Thoracic aorta (tissue), 2 donors: ENCODE results near the gene NOVA2. TPM values are rescaled to one million over a fixed set of nuclear protein-coding genes. Genes with fewer than 3 reads are reported as not detected.

ENCODE experiments used
- ATAC-seq: fragments of 150-250 bp; one replicate; pipeline ENCODE4 v1.8.0; 2017; ENCODE audit warnings: low read depth; ENCODE audit not compliant: insufficient number of reproducible peaks, low FRiP score
- DNase-seq: peaks from one replicate; pipeline ENCODE4 v3.0.0-alpha.2; 2020; ENCODE audit warnings: low spot score
- H3K27ac ChIP-seq, 2 donors: fragments of 200-600 bp; sonication (generic); 1 replicate in 1 of 2; 2 replicates in 1 of 2; pipeline ENCODE4 v1.5.1; 2016; ENCODE audit warnings: mild to moderate bottlenecking in 2 of 2, moderate library complexity in 2 of 2
- H3K27me3 ChIP-seq: fragments of 200-600 bp; sonication (generic); replicated peaks from 2 replicates; pipeline ENCODE4 v1.6.0; 2016; ENCODE audit warnings: mild to moderate bottlenecking; ENCODE audit not compliant: insufficient read depth
- H3K36me3 ChIP-seq: fragments of 200-600 bp; sonication (generic); one replicate; pipeline ENCODE4 v1.5.1; 2016
- H3K4me1 ChIP-seq, 2 donors: fragments of 200-600 bp; sonication (generic); 1 replicate in 1 of 2; 2 replicates in 1 of 2; pipeline versions ENCODE4 v1.5.1 to v1.6.0; 2016; ENCODE audit warnings: low read depth in 2 of 2, mild to moderate bottlenecking in 1 of 2; ENCODE audit not compliant: control insufficient read depth in 1 of 2
- H3K4me3 ChIP-seq: fragments of 200-600 bp; sonication (generic); 2 replicates; pipeline ENCODE4 v1.5.1; 2016; ENCODE audit warnings: mild to moderate bottlenecking
- H3K9me3 ChIP-seq: fragments of 200-600 bp; sonication (generic); 2 replicates; pipeline ENCODE4 v1.5.1; 2016
- total RNA-seq, 2 donors: library from RNA; depleted of rRNA; stranded (reverse); fragments of >200 nt; gene quantifications; one replicate each; pipeline versions ENCODE4 v1.1.0 to v1.2.3, GENCODE V29; 2016
- TF ChIP-seq, protein P1 (sequence below): fragments of 200-600 bp; sonication (generic); IDR thresholded peaks from one replicate; pipeline ENCODE4 v1.5.1; 2019; ENCODE audit warnings: antibody characterized with exemption

The NOVA2 gene
- total RNA-seq, 2 donors from 2014 or later: 2.6 to 6.4 TPM

DNA sequence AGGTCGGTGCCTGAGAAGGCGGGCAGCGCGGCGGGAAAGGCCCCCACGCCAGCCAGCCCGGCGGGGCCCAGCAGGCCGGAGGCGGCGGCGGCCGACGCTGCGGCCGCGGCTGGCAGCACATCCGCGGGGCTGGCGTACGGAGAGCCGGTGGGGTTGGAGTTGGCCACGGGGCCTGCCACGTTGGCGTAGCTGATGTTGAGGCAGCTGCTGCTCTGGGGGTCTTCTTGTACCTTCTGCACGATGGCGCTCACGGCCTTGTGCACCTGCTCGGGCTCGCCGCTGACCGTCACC is 33.2 kb downstream of the NOVA2 start:
- Histone ChIP-seq H3K4me3 (peak overlapping the region; percentile 43), H3K27me3 (no peaks in the 10 kb centered on the region), H3K9me3 (no peaks in the 10 kb centered on the region), H3K27ac (no peak overlapping the region), H3K36me3 (no peaks in the 10 kb centered on the region), H3K4me1 (no peaks in the 10 kb centered on the region)
- no peak for DNase-seq
- ATAC-seq: no peak
- TF ChIP-seq, protein P1, sequence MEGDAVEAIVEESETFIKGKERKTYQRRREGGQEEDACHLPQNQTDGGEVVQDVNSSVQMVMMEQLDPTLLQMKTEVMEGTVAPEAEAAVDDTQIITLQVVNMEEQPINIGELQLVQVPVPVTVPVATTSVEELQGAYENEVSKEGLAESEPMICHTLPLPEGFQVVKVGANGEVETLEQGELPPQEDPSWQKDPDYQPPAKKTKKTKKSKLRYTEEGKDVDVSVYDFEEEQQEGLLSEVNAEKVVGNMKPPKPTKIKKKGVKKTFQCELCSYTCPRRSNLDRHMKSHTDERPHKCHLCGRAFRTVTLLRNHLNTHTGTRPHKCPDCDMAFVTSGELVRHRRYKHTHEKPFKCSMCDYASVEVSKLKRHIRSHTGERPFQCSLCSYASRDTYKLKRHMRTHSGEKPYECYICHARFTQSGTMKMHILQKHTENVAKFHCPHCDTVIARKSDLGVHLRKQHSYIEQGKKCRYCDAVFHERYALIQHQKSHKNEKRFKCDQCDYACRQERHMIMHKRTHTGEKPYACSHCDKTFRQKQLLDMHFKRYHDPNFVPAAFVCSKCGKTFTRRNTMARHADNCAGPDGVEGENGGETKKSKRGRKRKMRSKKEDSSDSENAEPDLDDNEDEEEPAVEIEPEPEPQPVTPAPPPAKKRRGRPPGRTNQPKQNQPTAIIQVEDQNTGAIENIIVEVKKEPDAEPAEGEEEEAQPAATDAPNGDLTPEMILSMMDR: no peak

DNA sequence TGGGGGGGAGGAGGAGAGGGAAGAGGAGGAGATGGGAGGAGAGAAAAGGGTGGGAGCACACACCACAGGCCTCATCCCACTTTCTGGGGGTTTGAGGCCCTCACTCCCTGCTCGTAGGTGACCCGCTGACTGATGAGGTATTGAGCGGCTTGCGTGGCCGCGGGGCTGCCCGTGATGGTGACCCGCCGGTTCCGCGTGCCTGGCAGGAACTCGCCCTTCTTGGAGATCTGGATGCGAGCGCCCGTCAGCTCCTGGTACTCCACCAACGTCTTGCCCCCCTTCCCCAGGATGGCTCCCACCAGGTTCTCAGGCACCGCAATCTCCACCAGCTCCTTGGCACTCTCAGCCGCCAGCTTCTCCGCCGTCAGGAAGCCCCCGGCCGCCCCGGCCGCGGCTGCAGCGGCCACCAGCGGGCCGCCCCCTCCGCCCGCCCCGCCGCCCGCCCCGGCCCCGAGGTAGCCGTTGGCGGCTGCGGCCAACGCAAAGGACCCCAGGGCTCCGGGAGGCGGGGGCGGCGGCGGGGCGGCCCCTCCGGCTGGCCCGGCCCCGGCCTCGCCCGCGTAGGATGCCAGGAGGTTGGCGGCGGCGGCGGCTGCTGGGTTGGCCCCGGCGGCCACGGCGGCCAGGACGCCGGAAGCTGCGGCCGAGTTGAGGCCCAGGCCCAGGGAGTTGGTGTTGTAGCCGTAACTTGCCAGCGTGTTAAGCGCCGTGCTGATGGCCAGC is 33.7 kb downstream of the NOVA2 start:
- Histone ChIP-seq H3K27me3 (no peaks in the 10 kb centered on the region), H3K27ac (no peak overlapping the region), H3K4me3 (peak overlapping the region; percentile 43), H3K4me1 (no peaks in the 10 kb centered on the region), H3K36me3 (no peaks in the 10 kb centered on the region), H3K9me3 (no peaks in the 10 kb centered on the region)
- no peak for DNase-seq
- ATAC-seq: no peak
- TF ChIP-seq, protein P1: no peak

DNA sequence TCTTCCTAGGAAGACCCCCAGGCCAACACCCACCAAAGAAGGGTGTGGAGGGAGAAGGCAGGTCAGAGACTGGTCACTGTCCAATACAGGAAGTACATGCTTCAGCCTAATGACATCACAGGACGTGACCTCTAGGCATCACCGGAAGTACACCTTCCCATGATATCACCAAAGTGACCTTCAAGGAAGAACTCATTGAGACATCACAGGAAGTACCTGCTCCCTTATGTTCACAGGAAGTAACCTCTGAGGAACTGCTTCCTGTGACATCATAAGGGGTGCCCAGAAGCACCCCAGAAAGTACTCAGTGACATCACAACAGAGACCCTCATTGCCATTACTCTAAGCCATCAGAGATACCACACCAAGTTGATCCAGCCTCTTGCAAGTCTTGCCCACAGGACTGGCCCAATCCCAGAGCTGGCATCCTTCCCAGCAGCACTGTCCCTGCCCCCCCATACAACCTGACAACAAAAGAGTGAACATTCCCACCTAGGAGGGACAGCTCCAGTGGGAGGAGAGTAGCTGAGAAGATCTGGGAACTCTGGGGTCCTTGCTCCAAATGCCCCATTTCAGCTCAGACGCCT is 34.8 kb downstream of the NOVA2 start:
- H3K4me1 ChIP-seq: no peaks in the 10 kb centered on the region
- no peaks in the 10 kb centered on the region for H3K9me3 ChIP-seq
- H3K27me3 ChIP-seq: no peaks in the 10 kb centered on the region
- TF ChIP-seq, protein P1: no peak
- no peaks in the 10 kb centered on the region for H3K36me3 ChIP-seq
- no peak overlapping the region for H3K4me3 ChIP-seq
- no peak for ATAC-seq
- no peak for DNase-seq
- no peak overlapping the region for H3K27ac ChIP-seq

DNA sequence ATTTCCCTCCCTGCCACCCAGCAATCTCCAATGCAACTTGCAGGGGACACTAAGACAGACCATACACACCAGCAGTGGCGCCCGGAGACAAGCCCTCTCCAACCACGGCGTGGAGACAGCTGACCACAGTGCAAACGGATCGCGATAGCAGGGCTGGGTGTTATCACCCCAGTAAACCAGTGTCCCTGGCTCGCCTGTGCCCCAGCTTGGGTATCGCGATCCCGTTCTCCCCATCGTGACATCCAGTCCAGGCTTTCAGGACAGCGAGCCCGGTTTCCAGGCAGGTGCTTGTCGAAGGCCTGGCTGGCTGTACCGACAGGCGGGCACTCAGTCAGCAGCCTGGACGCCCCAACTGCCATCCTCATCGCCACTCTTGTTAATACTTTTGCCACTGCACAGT is 38.4 kb downstream of the NOVA2 start:
- no peaks in the 10 kb centered on the region for H3K9me3 ChIP-seq
- no peak overlapping the region for H3K27ac ChIP-seq
- no peaks in the 10 kb centered on the region for H3K27me3 ChIP-seq
- no peaks in the 10 kb centered on the region for H3K36me3 ChIP-seq
- TF ChIP-seq, protein P1: no peak
- ATAC-seq (no peak), DNase-seq (no peak)
- H3K4me1 ChIP-seq: no peaks in the 10 kb centered on the region
- no peak overlapping the region for H3K4me3 ChIP-seq

DNA sequence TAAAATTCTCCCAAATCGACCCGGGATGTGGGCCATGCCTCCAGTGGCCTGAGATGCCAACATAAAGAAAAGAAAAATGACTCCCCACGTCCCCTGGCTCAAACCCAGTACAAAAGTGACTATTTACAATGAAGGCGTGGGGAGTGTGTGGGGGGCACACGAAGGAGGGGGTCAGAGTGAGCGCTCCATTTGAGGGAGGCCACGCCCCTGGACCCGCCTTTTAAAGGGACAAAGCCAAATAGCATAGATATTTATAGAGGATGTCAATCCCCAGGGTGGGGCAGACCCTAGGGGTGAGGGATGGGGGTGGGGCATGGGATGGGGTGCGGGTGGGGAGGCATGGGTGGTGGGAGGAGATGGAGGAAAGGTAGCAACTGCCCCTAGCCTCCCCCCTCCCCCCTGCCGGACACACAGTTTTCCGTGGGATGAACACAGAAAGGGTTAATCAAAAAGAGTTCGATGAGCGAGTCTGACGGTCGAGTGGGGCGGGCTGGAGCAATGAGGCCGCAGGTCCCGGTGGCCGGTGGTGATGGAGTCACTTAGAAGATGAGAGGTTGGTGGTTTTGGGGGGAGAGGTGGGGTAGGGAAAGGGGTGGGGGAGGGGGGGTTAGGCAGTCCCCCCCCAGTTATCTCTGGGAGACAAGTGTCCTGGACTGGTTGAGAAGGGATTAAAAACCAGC is 39.0 kb downstream of the NOVA2 start:
- Histone ChIP-seq H3K27ac (no peak overlapping the region), H3K27me3 (no peaks in the 10 kb centered on the region), H3K4me1 (no peaks in the 10 kb centered on the region), H3K9me3 (no peaks in the 10 kb centered on the region), H3K4me3 (no peak overlapping the region), H3K36me3 (no peaks in the 10 kb centered on the region)
- TF ChIP-seq, protein P1: no peak
- no peak for ATAC-seq
- no peak for DNase-seq
